H9 (cell line): ENCODE results near the gene IWS1. TPM values are rescaled to one million over a fixed set of nuclear protein-coding genes. Genes with fewer than 3 reads are reported as not detected.

ENCODE experiments used
- DNase-seq: peaks from one replicate; pipeline ENCODE4 v3.0.0-alpha.2; 2017
- H2AFZ ChIP-seq: one replicate; pipeline ENCODE4 v1.6.1; 2013; ENCODE audit warnings: mild to moderate bottlenecking, low read length, control low read depth, moderate library complexity
- H2AK5ac ChIP-seq: 2 replicates; pipeline ENCODE4 v1.6.1; 2013; ENCODE audit warnings: low read length, control low read depth, mixed read lengths; ENCODE audit not compliant: insufficient read length
- H2BK120ac ChIP-seq: one replicate; pipeline ENCODE4 v1.6.1; 2013; ENCODE audit warnings: low read depth, mild to moderate bottlenecking, low read length, control low read depth, inconsistent platforms; ENCODE audit not compliant: poor library complexity, severe bottlenecking
- H2BK12ac ChIP-seq: 2 replicates; pipeline ENCODE4 v1.6.1; 2013; ENCODE audit warnings: low read length, control low read depth, mixed read lengths, low read depth; ENCODE audit not compliant: insufficient read length
- H2BK15ac ChIP-seq: 2 replicates; pipeline ENCODE4 v1.6.1; 2013; ENCODE audit warnings: low read depth, low read length, control low read depth
- H2BK20ac ChIP-seq: one replicate; pipeline ENCODE4 v1.6.1; 2013; ENCODE audit warnings: low read depth, mild to moderate bottlenecking, low read length, control low read depth, inconsistent platforms; ENCODE audit not compliant: poor library complexity, severe bottlenecking
- H2BK5ac ChIP-seq: 2 replicates; pipeline ENCODE4 v1.6.1; 2013; ENCODE audit warnings: low read length, control low read depth, mixed read lengths; ENCODE audit not compliant: insufficient read length
- H3K14ac ChIP-seq: 2 replicates; pipeline ENCODE4 v1.6.1; 2013; ENCODE audit warnings: low read length, control low read depth; ENCODE audit not compliant: insufficient read depth
- H3K18ac ChIP-seq: 2 replicates; pipeline ENCODE4 v1.6.1; 2013; ENCODE audit warnings: low read depth, mild to moderate bottlenecking, mixed read lengths, low read length, control low read depth; ENCODE audit not compliant: insufficient read length
- H3K23ac ChIP-seq: 2 replicates; pipeline ENCODE4 v1.6.1; 2013; ENCODE audit warnings: low read length, control low read depth, mixed read lengths, low read depth; ENCODE audit not compliant: insufficient read length
- H3K23me2 ChIP-seq: 2 replicates; pipeline ENCODE4 v1.6.1; 2013; ENCODE audit warnings: low read depth, mild to moderate bottlenecking, mixed read lengths, low read length, control low read depth; ENCODE audit not compliant: insufficient read length, poor library complexity, severe bottlenecking
- H3K27ac ChIP-seq: 2 replicates; pipeline ENCODE4 v1.5.1; 2013; ENCODE audit warnings: low read length, control low read depth, mixed read lengths, low read depth; ENCODE audit not compliant: insufficient read length
- H3K27me3 ChIP-seq: 2 replicates; pipeline ENCODE4 v1.6.1; 2013; ENCODE audit warnings: low read length, control low read depth, inconsistent platforms; ENCODE audit not compliant: insufficient read depth
- H3K4ac ChIP-seq: 2 replicates; pipeline ENCODE4 v1.6.1; 2013; ENCODE audit warnings: low read depth, mild to moderate bottlenecking, control low read depth, inconsistent platforms, low read length, moderate library complexity
- H3K4me1 ChIP-seq: 2 replicates; pipeline ENCODE4 v1.6.1; 2013; ENCODE audit warnings: low read length, control low read depth, inconsistent platforms; ENCODE audit not compliant: insufficient read depth
- H3K4me2 ChIP-seq: 2 replicates; pipeline ENCODE4 v1.6.1; 2013; ENCODE audit warnings: low read length, control low read depth, mixed read lengths; ENCODE audit not compliant: insufficient read length, insufficient read depth
- H3K56ac ChIP-seq: 2 replicates; pipeline ENCODE4 v1.6.1; 2013; ENCODE audit warnings: low read depth, mild to moderate bottlenecking, mixed read lengths, low read length, control low read depth; ENCODE audit not compliant: insufficient read length
- H3K79me1 ChIP-seq: 2 replicates; pipeline ENCODE4 v1.6.1; 2013; ENCODE audit warnings: low read depth, mild to moderate bottlenecking, moderate library complexity, low read length, control low read depth, inconsistent platforms; ENCODE audit not compliant: insufficient read depth, poor library complexity, severe bottlenecking
- H3K79me2 ChIP-seq: 2 replicates; pipeline ENCODE4 v1.6.1; 2013; ENCODE audit warnings: low read length, control low read depth, inconsistent platforms; ENCODE audit not compliant: insufficient read depth
- H3K9ac ChIP-seq: 2 replicates; pipeline ENCODE4 v1.6.1; 2013; ENCODE audit warnings: low read length, control low read depth, mixed read lengths; ENCODE audit not compliant: insufficient read length; ENCODE audit errors: extremely low read depth
- H3K9me3 ChIP-seq: one replicate; pipeline ENCODE4 v1.6.1; 2013; ENCODE audit warnings: low read depth, low read length, inconsistent platforms; ENCODE audit not compliant: control insufficient read depth
- H3T11ph ChIP-seq: one replicate; pipeline ENCODE4 v1.6.1; 2013; ENCODE audit warnings: mild to moderate bottlenecking, low read length, control low read depth, inconsistent platforms
- H4K20me1 ChIP-seq: one replicate; pipeline ENCODE4 v1.6.1; 2013; ENCODE audit not compliant: control insufficient read depth, insufficient read length, insufficient read depth
- H4K5ac ChIP-seq: 2 replicates; pipeline ENCODE4 v1.6.1; 2013; ENCODE audit warnings: low read depth, mild to moderate bottlenecking, mixed read lengths, low read length, control low read depth; ENCODE audit not compliant: insufficient read length
- H4K8ac ChIP-seq: replicated peaks from 2 replicates; pipeline ENCODE4 v1.6.1; 2013; ENCODE audit warnings: low read length, control low read depth, mixed read lengths, low read depth; ENCODE audit not compliant: insufficient read length
- H4K91ac ChIP-seq: 2 replicates; pipeline ENCODE4 v1.6.1; 2013; ENCODE audit warnings: low read depth, mild to moderate bottlenecking, moderate library complexity, mixed read lengths, low read length, control low read depth; ENCODE audit not compliant: insufficient read length
- H3K27ac Mint-ChIP-seq, 3 experiments: 2 replicates in 2 of 3; 3 replicates in 1 of 3; pipeline ENCODE4 v1.8.0; 2020 to 2021; ENCODE audit warnings: mixed read lengths in 3 of 3, mild to moderate bottlenecking in 1 of 3, moderate library complexity in 1 of 3
- H3K27me3 Mint-ChIP-seq: 2 replicates; pipeline ENCODE4 v1.8.0; 2021; ENCODE audit warnings: low read depth, mild to moderate bottlenecking, moderate library complexity, mixed read lengths
- H3K36me3 Mint-ChIP-seq, 3 experiments: 2 replicates in 2 of 3; 3 replicates in 1 of 3; pipeline ENCODE4 v1.8.0; 2020 to 2021; ENCODE audit warnings: low read depth in 3 of 3, mixed read lengths in 3 of 3; ENCODE audit not compliant: insufficient read depth in 1 of 3
- H3K4me1 Mint-ChIP-seq, 2 experiments: 2 replicates each; pipeline ENCODE4 v1.8.0; 2020; ENCODE audit warnings: mixed read lengths in 2 of 2
- H3K4me3 Mint-ChIP-seq, 2 experiments: 2 replicates in 1 of 2; 3 replicates in 1 of 2; pipeline ENCODE4 v1.8.0; 2020 to 2021; ENCODE audit warnings: mild to moderate bottlenecking in 2 of 2, mixed read lengths in 2 of 2, moderate library complexity in 1 of 2
- H3K9me3 Mint-ChIP-seq, 2 experiments: 2 replicates in 1 of 2; 3 replicates in 1 of 2; pipeline ENCODE4 v1.8.0; 2020; ENCODE audit warnings: mild to moderate bottlenecking in 2 of 2, mixed read lengths in 2 of 2, moderate library complexity in 1 of 2
- WGBS: extraction: QIAGEN DNeasy Blood & Tissue Kit; methylation state at CpG from one replicate; pipeline ENCODE4 v1.1.7; 2013; ENCODE audit warnings: missing lambda C conversion rate, low lambda C conversion rate, mixed read lengths; ENCODE audit not compliant: insufficient read length; ENCODE audit errors: extremely low coverage; 5-methylcytosine and 5-hydroxymethylcytosine counted together
- total RNA-seq: library from RNA; stranded (reverse); gene quantifications from 2 replicates; pipeline ENCODE4 v1.2.1, GENCODE V29; 2021
- TF ChIP-seq, protein P1 (sequence below): fragments of 200-600 bp; sonication (generic); conservative IDR thresholded peaks from 3 replicates; pipeline ENCODE4 v1.8.0; 2021; ENCODE audit warnings: antibody characterized with exemption, mild to moderate bottlenecking

IWS1 gene
- total RNA-seq, 1 experiment from 2014 or later: 66.2 TPM

DNA sequence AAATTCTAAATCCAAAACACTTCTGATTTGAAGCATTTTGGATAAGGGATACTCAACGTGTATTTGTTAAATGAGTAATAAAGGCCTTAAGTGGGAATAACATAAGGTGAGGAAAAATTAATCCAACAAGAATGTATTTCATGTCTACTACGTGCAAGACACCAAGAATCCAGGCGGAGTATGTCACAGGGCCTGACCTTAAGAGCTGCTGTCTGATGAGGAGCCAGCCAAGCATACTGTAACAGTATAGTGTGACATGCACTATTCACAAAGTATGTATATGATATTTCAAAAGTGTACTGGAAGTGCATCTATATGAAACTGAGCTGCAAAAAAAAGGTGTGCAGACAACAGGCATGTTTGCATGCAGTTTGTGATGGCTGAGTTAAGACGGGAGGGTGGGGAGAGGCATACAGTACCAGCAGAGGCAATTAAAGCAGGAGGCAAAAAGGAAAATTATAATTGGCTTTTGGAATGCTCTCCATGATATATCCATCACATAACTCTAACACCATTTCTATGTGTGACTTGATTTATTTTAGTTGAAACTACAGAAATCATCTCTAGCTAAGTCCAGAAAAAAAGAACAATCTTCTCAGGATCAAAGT is 18.2 kb downstream of the IWS1 start:
- H3K4me2 ChIP-seq: no peak overlapping the region

More for the DNA sequence above, 18.2 kb downstream of the IWS1 start:
- H3K27me3 Mint-ChIP-seq: no peaks in the 10 kb centered on the region
- no peak for DNase-seq
- Histone ChIP-seq H4K8ac (no peak overlapping the region), H3K18ac (no peak overlapping the region), H2BK20ac (no peak overlapping the region), H2AFZ (no peak overlapping the region), H3K56ac (no peak overlapping the region), H4K91ac (no peak overlapping the region), H4K5ac (no peak overlapping the region), H3T11ph (no peak overlapping the region), H2BK120ac (no peak overlapping the region), H4K20me1 (no peaks in the 10 kb centered on the region), H2BK12ac (no peak overlapping the region), H3K27ac (no peak overlapping the region), H2BK15ac (no peak overlapping the region), H3K27me3 (no peaks in the 10 kb centered on the region), H2BK5ac (no peak overlapping the region), H3K9me3 (no peaks in the 10 kb centered on the region), H3K23ac (no peak overlapping the region), H3K14ac (no peak overlapping the region), H3K4me1 (no peaks in the 10 kb centered on the region), H3K4ac (no peak overlapping the region), H3K23me2 (no peaks in the 10 kb centered on the region), H3K79me1 (peaks cover 6% of the 10 kb centered on the region), H2AK5ac (no peak overlapping the region), H3K9ac (no peak overlapping the region), H3K79me2 (peaks cover 34% of the 10 kb centered on the region)
- TF ChIP-seq, protein P1, sequence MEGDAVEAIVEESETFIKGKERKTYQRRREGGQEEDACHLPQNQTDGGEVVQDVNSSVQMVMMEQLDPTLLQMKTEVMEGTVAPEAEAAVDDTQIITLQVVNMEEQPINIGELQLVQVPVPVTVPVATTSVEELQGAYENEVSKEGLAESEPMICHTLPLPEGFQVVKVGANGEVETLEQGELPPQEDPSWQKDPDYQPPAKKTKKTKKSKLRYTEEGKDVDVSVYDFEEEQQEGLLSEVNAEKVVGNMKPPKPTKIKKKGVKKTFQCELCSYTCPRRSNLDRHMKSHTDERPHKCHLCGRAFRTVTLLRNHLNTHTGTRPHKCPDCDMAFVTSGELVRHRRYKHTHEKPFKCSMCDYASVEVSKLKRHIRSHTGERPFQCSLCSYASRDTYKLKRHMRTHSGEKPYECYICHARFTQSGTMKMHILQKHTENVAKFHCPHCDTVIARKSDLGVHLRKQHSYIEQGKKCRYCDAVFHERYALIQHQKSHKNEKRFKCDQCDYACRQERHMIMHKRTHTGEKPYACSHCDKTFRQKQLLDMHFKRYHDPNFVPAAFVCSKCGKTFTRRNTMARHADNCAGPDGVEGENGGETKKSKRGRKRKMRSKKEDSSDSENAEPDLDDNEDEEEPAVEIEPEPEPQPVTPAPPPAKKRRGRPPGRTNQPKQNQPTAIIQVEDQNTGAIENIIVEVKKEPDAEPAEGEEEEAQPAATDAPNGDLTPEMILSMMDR: no peak
- no peak overlapping the region for H3K4me3 Mint-ChIP-seq
- H3K4me1 Mint-ChIP-seq: peaks cover 0 to 5% of the 10 kb centered on the region in 2 experiments; a peak in 1 of 4 replicates
- peak overlapping the region in 1 of 3 experiments; percentile 50; a peak in 1 of 7 replicates for H3K27ac Mint-ChIP-seq
- no peaks in the 10 kb centered on the region for H3K9me3 Mint-ChIP-seq
- peaks cover 14 to 29% (median 28%) of the 10 kb centered on the region in 3 experiments; a peak in 6 of 7 replicates for H3K36me3 Mint-ChIP-seq
- no CpG with 5 or more reads among the region's 4 CpGs for WGBS
